ENCODE measurements around the gene GUCD1. TPM values are rescaled to one million over a fixed set of nuclear protein-coding genes. Genes with fewer than 3 reads are reported as not detected.
A peak's percentile ranks its signal among the peaks of the same experiment; 100 is the strongest.

The GUCD1 gene
- total and polyA plus RNA-seq, 2 of the 13 experiments (the other 11 are each of a cell fraction or from before 2014, with no cell fraction given): 128 to 245 TPM

- TF ChIP-seq YEATS2 (CRISPR knock-in tag; IDR thresholded peaks at IDR 0.05; ENCODE audit: borderline replicate concordance) (0 out of 2 replicates have a peak, but pooled peaks have one; percentile 29), ARID4A (CRISPR knock-in tag; IDR thresholded peaks at IDR 0.05; ENCODE audit: borderline replicate concordance) (peak; percentile 39; the same call in 1 of the 2 replicates), KAT8 (CRISPR knock-in tag; IDR thresholded peaks at IDR 0.05) (0 out of 2 replicates have a peak, but pooled peaks have one; percentile 23), PPARG (CRISPR knock-in tag; conservative IDR thresholded peaks at IDR 0.05) (peak; percentile 84), ZNF18 (CRISPR knock-in tag; IDR thresholded peaks at IDR 0.05; ENCODE audit: insufficient replicate concordance) (no peak), PATZ1 (CRISPR knock-in tag; IDR thresholded peaks at IDR 0.05) (0 out of 2 replicates have a peak, but pooled peaks have one; percentile 24), SCMH1 (CRISPR knock-in tag; IDR thresholded peaks at IDR 0.05; ENCODE audit: borderline replicate concordance) (no peak), ZBTB38 (CRISPR knock-in tag; IDR thresholded peaks at IDR 0.05) (0 out of 2 replicates have a peak, but pooled peaks have one; percentile 15), AFF4 (CRISPR knock-in tag; IDR thresholded peaks at IDR 0.05) (no peak)
Measured at GRCh38 chr22:24521791-24522245, 33.1 kb downstream of the GUCD1 start (continued).
